ENCODE results near the gene RBM33. TPM values are rescaled to one million over a fixed set of nuclear protein-coding genes. Genes with fewer than 3 reads are reported as not detected.

The RBM33 gene
- total and polyA plus RNA-seq, 4 donors: 4.1 to 80.0 (median 47.2) TPM

GRCh38 chr7:155699180-155699579 lies 54.7 kb downstream of the RBM33 start:
- Histone ChIP-seq H3K4me3 (ENCODE audit: low read length in 2 of 2) (no peak overlapping the region), H3K27ac (ENCODE audit: low read depth in 1 of 2, low read length in 2 of 2) (no peak overlapping the region), H3K4me1 (ENCODE audit: control insufficient read depth in 1 of 2, insufficient read depth in 2 of 2, low read length in 2 of 2) (peaks cover 0 to 2% of the 10 kb centered on the region in 2 donors), H3K36me3 (ENCODE audit: control insufficient read depth in 1 of 2, insufficient read depth in 2 of 2, low read length in 1 of 2) (peaks cover 3 to 4% of the 10 kb centered on the region in 2 donors), H3K9me3 (ENCODE audit: control insufficient read depth, low read length) (no peaks in the 10 kb centered on the region), H3K27me3 (ENCODE audit: control insufficient read depth in 1 of 2, insufficient read depth in 2 of 2, low read length in 1 of 2) (no peaks in the 10 kb centered on the region)
- ATAC-seq (ENCODE audit: low FRiP score) (no peak), DNase-seq (no peak)
- 82 to 84% methylated on average over 7 of the region's 7 CpGs for WGBS, 2 donors
- intact Hi-C loops (cut with DNase I): no loop called here

- Histone ChIP-seq H3K4me3 (ENCODE audit: low read length in 2 of 2) (no peak overlapping the region), H3K36me3 (ENCODE audit: control insufficient read depth in 1 of 2, insufficient read depth in 2 of 2, low read length in 1 of 2) (peaks cover 4 to 5% of the 10 kb centered on the region in 2 donors), H3K4me1 (ENCODE audit: control insufficient read depth in 1 of 2, insufficient read depth in 2 of 2, low read length in 2 of 2) (no peaks in the 10 kb centered on the region), H3K27me3 (ENCODE audit: control insufficient read depth in 1 of 2, insufficient read depth in 2 of 2, low read length in 1 of 2) (no peaks in the 10 kb centered on the region), H3K27ac (ENCODE audit: low read depth in 1 of 2, low read length in 2 of 2) (no peak overlapping the region), H3K9me3 (ENCODE audit: control insufficient read depth, low read length) (no peaks in the 10 kb centered on the region)
- DNase-seq (no peak), ATAC-seq (ENCODE audit: low FRiP score) (no peak)
- intact Hi-C loops (cut with DNase I): no loop called here
- 90 to 94% methylated on average over 6 of the region's 6 CpGs for WGBS, 2 donors
These were observed 56.4 kb downstream of the RBM33 start for GRCh38 chr7:155700847-155701246.

- H3K4me1 ChIP-seq (ENCODE audit: control insufficient read depth in 1 of 2, insufficient read depth in 2 of 2, low read length in 2 of 2): no peaks in the 10 kb centered on the region
- H3K27ac ChIP-seq (ENCODE audit: low read depth in 1 of 2, low read length in 2 of 2): no peak overlapping the region
- DNase-seq (no peak), ATAC-seq (ENCODE audit: low FRiP score) (no peak)
- H3K36me3 ChIP-seq (ENCODE audit: control insufficient read depth in 1 of 2, insufficient read depth in 2 of 2, low read length in 1 of 2): peaks cover 4 to 6% of the 10 kb centered on the region in 2 donors
- H3K9me3 ChIP-seq (ENCODE audit: control insufficient read depth, low read length): no peaks in the 10 kb centered on the region
- no peak overlapping the region for H3K4me3 ChIP-seq (ENCODE audit: low read length in 2 of 2)
- H3K27me3 ChIP-seq (ENCODE audit: control insufficient read depth in 1 of 2, insufficient read depth in 2 of 2, low read length in 1 of 2): no peaks in the 10 kb centered on the region
- WGBS, 2 donors: 94 to 96% methylated on average over 3 of the region's 3 CpGs
- intact Hi-C loops (cut with DNase I): no loop called here
These were observed 57.6 kb downstream of the RBM33 start for GRCh38 chr7:155701972-155702544.

GRCh38 chr7:155702616-155703015 lies 58.2 kb downstream of the RBM33 start:
- no peaks in the 10 kb centered on the region for H3K27me3 ChIP-seq (ENCODE audit: control insufficient read depth in 1 of 2, insufficient read depth in 2 of 2, low read length in 1 of 2)
- intact Hi-C loops (cut with DNase I): no loop called here
- H3K9me3 ChIP-seq (ENCODE audit: control insufficient read depth, low read length): no peaks in the 10 kb centered on the region
- no peaks in the 10 kb centered on the region for H3K4me1 ChIP-seq (ENCODE audit: control insufficient read depth in 1 of 2, insufficient read depth in 2 of 2, low read length in 2 of 2)
- DNase-seq (no peak), ATAC-seq (ENCODE audit: low FRiP score) (no peak)
- H3K4me3 ChIP-seq (ENCODE audit: low read length in 2 of 2): no peak overlapping the region
- no peak overlapping the region for H3K27ac ChIP-seq (ENCODE audit: low read depth in 1 of 2, low read length in 2 of 2)
- WGBS, 2 donors: 94 to 100% methylated on average over 1 of the region's 1 CpG
- peaks cover 4 to 6% of the 10 kb centered on the region in 2 donors for H3K36me3 ChIP-seq (ENCODE audit: control insufficient read depth in 1 of 2, insufficient read depth in 2 of 2, low read length in 1 of 2)

- peaks cover 2 to 6% of the 10 kb centered on the region in 2 donors for H3K36me3 ChIP-seq (ENCODE audit: control insufficient read depth in 1 of 2, insufficient read depth in 2 of 2, low read length in 1 of 2)
- ATAC-seq (ENCODE audit: low FRiP score): no peak
- DNase-seq: no peak
- no peak overlapping the region for H3K4me3 ChIP-seq (ENCODE audit: low read length in 2 of 2)
- H3K9me3 ChIP-seq (ENCODE audit: control insufficient read depth, low read length): no peaks in the 10 kb centered on the region
- intact Hi-C loops (cut with DNase I): no loop called here
- 89 to 90% methylated on average over 16 of the region's 16 CpGs for WGBS, 2 donors
- no peak overlapping the region for H3K27ac ChIP-seq (ENCODE audit: low read depth in 1 of 2, low read length in 2 of 2)
- H3K4me1 ChIP-seq (ENCODE audit: control insufficient read depth in 1 of 2, insufficient read depth in 2 of 2, low read length in 2 of 2): no peaks in the 10 kb centered on the region
- no peaks in the 10 kb centered on the region for H3K27me3 ChIP-seq (ENCODE audit: control insufficient read depth in 1 of 2, insufficient read depth in 2 of 2, low read length in 1 of 2)
These were observed 61.3 kb downstream of the RBM33 start for GRCh38 chr7:155705623-155706360.

GRCh38 chr7:155706376-155706775 lies 61.9 kb downstream of the RBM33 start:
- H3K4me1 ChIP-seq (ENCODE audit: control insufficient read depth in 1 of 2, insufficient read depth in 2 of 2, low read length in 2 of 2): no peaks in the 10 kb centered on the region
- H3K9me3 ChIP-seq (ENCODE audit: control insufficient read depth, low read length): no peaks in the 10 kb centered on the region
- no peak for ATAC-seq (ENCODE audit: low FRiP score)
- no peak overlapping the region for H3K4me3 ChIP-seq (ENCODE audit: low read length in 2 of 2)
- no peak for DNase-seq
- intact Hi-C loops (cut with DNase I): no loop called here
- no peaks in the 10 kb centered on the region for H3K27me3 ChIP-seq (ENCODE audit: control insufficient read depth in 1 of 2, insufficient read depth in 2 of 2, low read length in 1 of 2)
- H3K36me3 ChIP-seq (ENCODE audit: control insufficient read depth in 1 of 2, insufficient read depth in 2 of 2, low read length in 1 of 2): peaks cover 0 to 7% of the 10 kb centered on the region in 2 donors
- WGBS, 2 donors: 92% methylated on average over 10 of the region's 10 CpGs
- H3K27ac ChIP-seq (ENCODE audit: low read depth in 1 of 2, low read length in 2 of 2): no peak overlapping the region

GRCh38 chr7:155709453-155709852 lies 65.0 kb downstream of the RBM33 start:
- no peak for DNase-seq

GRCh38 chr7:155710031-155710430 lies 65.6 kb downstream of the RBM33 start:
- 80 to 87% methylated on average over 6 of the region's 6 CpGs for WGBS, 2 donors
- Histone ChIP-seq H3K4me1 (ENCODE audit: control insufficient read depth in 1 of 2, insufficient read depth in 2 of 2, low read length in 2 of 2) (no peaks in the 10 kb centered on the region), H3K4me3 (ENCODE audit: low read length in 2 of 2) (no peak overlapping the region), H3K27ac (ENCODE audit: low read depth in 1 of 2, low read length in 2 of 2) (no peak overlapping the region), H3K27me3 (ENCODE audit: control insufficient read depth in 1 of 2, insufficient read depth in 2 of 2, low read length in 1 of 2) (no peaks in the 10 kb centered on the region), H3K36me3 (ENCODE audit: control insufficient read depth in 1 of 2, insufficient read depth in 2 of 2, low read length in 1 of 2) (peaks cover 0 to 3% of the 10 kb centered on the region in 2 donors), H3K9me3 (ENCODE audit: control insufficient read depth, low read length) (no peaks in the 10 kb centered on the region)
- DNase-seq (no peak), ATAC-seq (ENCODE audit: low FRiP score) (no peak)
- intact Hi-C loops (cut with DNase I): no loop called here

More at GRCh38 chr7:155709453-155709852, 65.0 kb downstream of the RBM33 start:
- H3K27ac ChIP-seq (ENCODE audit: low read depth in 1 of 2, low read length in 2 of 2): no peak overlapping the region
- no peak for ATAC-seq (ENCODE audit: low FRiP score)
- H3K4me1 ChIP-seq (ENCODE audit: control insufficient read depth in 1 of 2, insufficient read depth in 2 of 2, low read length in 2 of 2): no peaks in the 10 kb centered on the region
- H3K9me3 ChIP-seq (ENCODE audit: control insufficient read depth, low read length): no peaks in the 10 kb centered on the region
- intact Hi-C loops (cut with DNase I): no loop called here
- peaks cover 0 to 3% of the 10 kb centered on the region in 2 donors for H3K36me3 ChIP-seq (ENCODE audit: control insufficient read depth in 1 of 2, insufficient read depth in 2 of 2, low read length in 1 of 2)
- no peak overlapping the region for H3K4me3 ChIP-seq (ENCODE audit: low read length in 2 of 2)
- H3K27me3 ChIP-seq (ENCODE audit: control insufficient read depth in 1 of 2, insufficient read depth in 2 of 2, low read length in 1 of 2): no peaks in the 10 kb centered on the region

GRCh38 chr7:155710530-155710929 lies 66.1 kb downstream of the RBM33 start:
- DNase-seq: no peak
- H3K36me3 ChIP-seq (ENCODE audit: control insufficient read depth in 1 of 2, insufficient read depth in 2 of 2, low read length in 1 of 2): peaks cover 0 to 3% of the 10 kb centered on the region in 2 donors
- intact Hi-C loops (cut with DNase I): no loop called here
- H3K4me3 ChIP-seq (ENCODE audit: low read length in 2 of 2): no peak overlapping the region
- no peaks in the 10 kb centered on the region for H3K9me3 ChIP-seq (ENCODE audit: control insufficient read depth, low read length)
- no peaks in the 10 kb centered on the region for H3K27me3 ChIP-seq (ENCODE audit: control insufficient read depth in 1 of 2, insufficient read depth in 2 of 2, low read length in 1 of 2)
- H3K4me1 ChIP-seq (ENCODE audit: control insufficient read depth in 1 of 2, insufficient read depth in 2 of 2, low read length in 2 of 2): no peaks in the 10 kb centered on the region
- no peak overlapping the region for H3K27ac ChIP-seq (ENCODE audit: low read depth in 1 of 2, low read length in 2 of 2)
- ATAC-seq (ENCODE audit: low FRiP score): no peak
- WGBS, 2 donors: 85 to 100% methylated on average over 1 of the region's 1 CpG
